GM19463 (cell line): ENCODE data around the gene IL1RAPL1.
"Not testable (repeated sequence)": the region's sequence is repeated elsewhere in the genome, so short reads cannot be mapped to it uniquely, and the experiment has no call there.

ENCODE experiments used
- ATAC-seq: cut with Tn5 transposase; IDR thresholded peaks from one replicate; pipeline ENCODE4 v1.9.1; 2021; ENCODE audit warnings: mild to moderate bottlenecking, moderate library complexity; ENCODE audit not compliant: unreplicated experiment

The IL1RAPL1 gene

GRCh38 chrX:28757290-28757689 lies 170.0 kb downstream of the IL1RAPL1 start:
- ATAC-seq: no peak

- not testable (repeated sequence) for ATAC-seq
These were observed 179.3 kb downstream of the IL1RAPL1 start for GRCh38 chrX:28766561-28766960.

GRCh38 chrX:28773807-28774206 lies 186.6 kb downstream of the IL1RAPL1 start:
- ATAC-seq: no peak

DNA sequence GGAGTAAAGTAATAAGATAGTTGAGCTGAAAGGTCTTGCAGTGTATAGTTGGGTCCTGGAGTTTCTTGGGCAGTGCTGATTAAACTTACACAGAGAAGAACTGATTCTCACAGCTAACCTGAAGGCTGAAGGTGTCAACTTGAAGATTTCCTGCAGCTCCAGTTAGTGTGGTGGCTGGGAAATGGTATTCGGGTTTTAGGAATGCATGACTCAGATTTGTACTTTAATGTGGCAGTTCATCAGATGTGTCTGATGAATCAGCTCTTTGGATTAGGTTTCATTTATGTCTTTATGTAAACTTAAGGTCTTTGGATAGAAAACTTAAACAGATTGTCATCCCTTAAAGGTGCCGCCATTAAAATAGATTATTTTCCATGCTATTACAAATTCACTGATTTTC lies 200.0 kb downstream of the IL1RAPL1 start:
- no peak for ATAC-seq

DNA sequence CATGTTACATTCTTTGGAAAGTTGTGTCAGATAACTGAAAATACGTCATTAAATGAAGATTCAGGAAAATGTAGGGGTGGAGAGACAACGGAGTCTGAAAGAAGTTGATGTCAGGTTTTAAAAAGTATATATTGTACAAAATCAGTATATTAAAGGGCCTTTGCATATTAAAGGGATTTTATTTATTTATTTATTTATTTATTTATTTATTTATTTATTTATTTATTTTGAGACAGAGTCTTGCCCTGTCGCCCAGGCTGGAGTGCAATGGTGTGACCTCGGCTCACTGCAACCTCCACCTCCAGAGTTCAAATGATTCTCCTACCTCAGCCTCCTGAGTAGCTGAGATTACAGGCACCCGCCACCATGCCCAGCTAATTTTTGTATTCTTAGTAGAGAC lies 213.4 kb downstream of the IL1RAPL1 start:
- not testable (repeated sequence) for ATAC-seq

DNA sequence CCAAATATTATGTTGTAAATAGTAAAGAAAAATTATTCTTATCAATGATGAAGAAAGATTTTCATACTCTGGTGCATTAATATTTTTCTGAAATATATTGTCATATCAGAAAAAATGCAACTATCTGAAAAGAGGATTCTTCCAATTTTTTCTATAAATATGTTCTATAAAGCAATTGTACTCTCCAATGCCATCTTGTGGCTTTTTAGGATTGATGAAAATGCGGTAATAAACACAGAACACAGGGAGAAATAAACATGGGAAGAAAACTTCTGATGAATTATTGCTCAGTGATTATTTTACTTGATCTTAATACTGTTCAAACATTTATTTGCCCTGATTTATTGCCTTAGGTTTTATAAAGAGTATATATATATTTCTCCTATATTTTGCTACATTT lies 215.4 kb downstream of the IL1RAPL1 start:
- no peak for ATAC-seq

GRCh38 chrX:28835991-28836390 lies 248.7 kb downstream of the IL1RAPL1 start:
- no peak for ATAC-seq

DNA sequence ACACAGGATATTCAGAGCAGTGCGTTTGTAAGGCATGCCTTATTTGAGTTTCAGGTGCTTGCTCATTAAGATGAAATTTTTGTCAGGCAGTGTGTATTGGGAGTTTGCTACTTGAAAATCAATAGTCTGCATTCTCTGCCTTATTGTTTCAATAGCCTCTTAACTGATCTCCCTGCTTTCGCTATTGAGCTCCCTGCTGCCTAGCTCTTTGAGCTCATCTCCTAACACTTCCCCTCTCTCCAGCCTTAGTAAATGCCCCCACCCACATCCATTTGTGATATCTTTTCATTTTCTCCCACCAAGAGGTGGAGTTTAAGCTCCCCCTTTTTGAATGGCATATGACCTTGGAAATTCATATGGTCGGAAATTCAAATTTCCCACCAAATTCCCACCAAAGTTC lies 256.6 kb downstream of the IL1RAPL1 start:
- no peak for ATAC-seq

GRCh38 chrX:28847423-28847822 lies 260.2 kb downstream of the IL1RAPL1 start:
- ATAC-seq: no peak

DNA sequence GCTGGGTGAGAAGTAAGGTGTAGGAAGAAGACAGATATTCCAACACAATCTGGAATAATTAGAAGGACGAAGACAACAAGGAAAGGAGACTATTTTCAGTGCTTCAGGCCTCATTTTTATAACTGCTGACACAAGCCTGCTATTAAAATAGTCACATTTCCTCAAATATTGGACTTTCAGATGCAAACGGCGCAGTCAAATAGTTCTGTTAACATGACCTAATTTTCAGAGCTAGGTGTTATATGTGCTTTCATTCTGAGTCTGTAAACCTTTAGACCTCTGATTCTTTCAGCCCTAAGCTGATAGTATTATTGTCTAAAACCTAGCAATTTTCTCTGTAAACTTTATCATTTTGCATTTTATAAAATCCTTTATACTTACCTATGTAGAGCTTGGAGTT lies 261.5 kb downstream of the IL1RAPL1 start:
- no peak for ATAC-seq

GRCh38 chrX:28850955-28851354 lies 263.7 kb downstream of the IL1RAPL1 start:
- ATAC-seq: no peak

DNA sequence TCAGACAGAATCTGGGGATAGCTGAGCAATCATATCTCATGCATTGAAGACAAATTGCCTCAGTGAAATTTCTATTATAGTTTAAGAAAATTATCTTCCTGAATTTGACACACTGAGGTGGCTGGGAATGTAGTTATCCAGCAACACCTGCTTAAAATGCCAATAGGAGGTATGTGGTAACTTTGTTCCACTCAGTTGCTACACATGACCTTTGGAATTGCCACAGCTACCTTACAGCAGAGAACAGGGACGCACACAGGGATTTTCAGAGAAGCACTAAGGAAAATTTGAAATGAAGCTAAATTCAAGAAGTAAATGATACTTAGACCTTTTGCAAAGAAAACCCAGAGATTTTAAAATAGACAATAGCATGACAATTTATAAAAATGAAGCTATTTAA lies 264.6 kb downstream of the IL1RAPL1 start:
- ATAC-seq: no peak

DNA sequence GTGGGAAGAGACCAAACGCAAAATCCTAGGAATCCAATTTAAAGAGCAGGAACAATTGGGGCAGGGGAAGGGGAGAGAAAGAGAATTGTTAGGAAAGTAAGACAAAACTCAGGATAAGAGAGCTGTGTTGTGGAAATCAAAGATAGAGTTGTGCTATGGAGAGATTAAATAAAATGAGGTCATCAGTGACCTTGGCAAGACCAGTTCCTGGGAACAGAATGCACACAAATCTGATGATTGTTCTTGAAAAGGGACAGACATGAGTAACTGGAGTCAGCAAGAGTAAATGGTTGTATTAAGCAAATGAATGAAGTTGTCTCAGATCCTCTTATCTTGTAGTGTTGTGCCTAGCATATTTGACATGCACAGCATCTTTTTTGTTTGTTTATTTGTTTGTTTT lies 267.4 kb downstream of the IL1RAPL1 start:
- ATAC-seq: no peak

- no peak for ATAC-seq
These were observed 289.2 kb downstream of the IL1RAPL1 start for GRCh38 chrX:28876408-28876807.

- no peak for ATAC-seq
These were observed 289.7 kb downstream of the IL1RAPL1 start for GRCh38 chrX:28876901-28877300.

- ATAC-seq: no peak
These were observed 292.9 kb downstream of the IL1RAPL1 start for GRCh38 chrX:28880136-28880535.

- ATAC-seq: no peak
These were observed 297.6 kb downstream of the IL1RAPL1 start for GRCh38 chrX:28884823-28885222.

DNA sequence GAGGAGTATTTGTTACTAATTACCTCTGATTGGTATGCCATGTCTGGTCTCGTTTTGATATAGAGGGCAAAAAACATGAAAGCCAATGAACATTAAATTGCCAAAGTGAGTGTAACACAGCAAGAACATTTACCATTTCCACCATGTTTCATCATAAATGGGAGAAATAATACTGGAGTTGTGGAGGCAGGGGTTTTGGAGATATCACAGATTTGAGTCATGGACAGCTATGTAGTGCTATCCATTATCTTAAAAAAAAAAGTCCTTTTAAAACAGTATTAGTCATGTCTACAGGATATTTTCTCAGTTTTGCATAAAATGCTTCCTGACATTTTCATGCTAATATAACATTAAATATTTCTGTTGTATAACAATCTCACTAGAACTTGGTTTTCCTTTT lies 301.2 kb downstream of the IL1RAPL1 start:
- ATAC-seq: no peak

DNA sequence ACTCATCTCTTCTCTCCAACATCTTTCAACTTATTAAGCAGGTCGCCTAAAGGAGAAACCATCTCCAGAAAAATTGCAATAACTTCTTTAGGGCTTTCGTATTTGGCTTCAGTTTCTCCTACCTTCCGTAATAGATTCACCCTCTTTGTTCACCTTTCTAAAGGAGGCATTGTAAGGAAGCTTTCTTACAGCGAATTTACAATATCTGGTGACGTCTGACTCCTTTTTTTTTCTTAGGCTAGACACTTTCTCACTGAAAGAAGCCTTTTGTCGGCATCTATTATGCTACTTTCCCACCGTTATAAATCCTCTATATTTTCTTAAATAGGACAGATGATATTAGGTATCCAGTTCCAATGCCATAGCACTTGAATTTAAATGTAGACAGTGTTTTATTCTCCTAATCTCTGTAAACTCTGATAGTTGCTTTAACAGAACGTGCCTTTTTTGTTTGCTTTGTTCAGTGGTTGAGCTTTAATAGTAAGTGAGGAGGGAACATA lies 302.4 kb downstream of the IL1RAPL1 start:
- ATAC-seq: no peak

DNA sequence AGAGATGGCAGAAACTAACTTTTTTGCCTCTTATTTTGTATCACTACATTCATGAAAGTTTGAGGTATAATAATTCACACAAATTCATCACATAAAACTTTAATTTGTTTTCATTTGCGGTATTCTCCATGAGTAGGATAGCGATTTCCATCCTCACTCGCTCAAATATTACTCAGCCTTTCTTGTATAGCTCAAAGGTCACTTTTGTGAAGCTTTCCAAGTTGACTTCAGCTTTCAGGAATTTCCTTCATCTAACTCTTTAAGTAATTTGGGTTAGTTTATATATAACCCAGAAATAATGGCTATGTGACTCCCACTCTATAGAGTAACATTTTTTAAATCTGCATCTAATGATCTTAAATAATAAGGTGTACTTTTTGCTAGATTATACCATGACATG lies 314.4 kb downstream of the IL1RAPL1 start:
- ATAC-seq: no peak

- ATAC-seq: no peak
These were observed 323.2 kb downstream of the IL1RAPL1 start for GRCh38 chrX:28910487-28910886.

DNA sequence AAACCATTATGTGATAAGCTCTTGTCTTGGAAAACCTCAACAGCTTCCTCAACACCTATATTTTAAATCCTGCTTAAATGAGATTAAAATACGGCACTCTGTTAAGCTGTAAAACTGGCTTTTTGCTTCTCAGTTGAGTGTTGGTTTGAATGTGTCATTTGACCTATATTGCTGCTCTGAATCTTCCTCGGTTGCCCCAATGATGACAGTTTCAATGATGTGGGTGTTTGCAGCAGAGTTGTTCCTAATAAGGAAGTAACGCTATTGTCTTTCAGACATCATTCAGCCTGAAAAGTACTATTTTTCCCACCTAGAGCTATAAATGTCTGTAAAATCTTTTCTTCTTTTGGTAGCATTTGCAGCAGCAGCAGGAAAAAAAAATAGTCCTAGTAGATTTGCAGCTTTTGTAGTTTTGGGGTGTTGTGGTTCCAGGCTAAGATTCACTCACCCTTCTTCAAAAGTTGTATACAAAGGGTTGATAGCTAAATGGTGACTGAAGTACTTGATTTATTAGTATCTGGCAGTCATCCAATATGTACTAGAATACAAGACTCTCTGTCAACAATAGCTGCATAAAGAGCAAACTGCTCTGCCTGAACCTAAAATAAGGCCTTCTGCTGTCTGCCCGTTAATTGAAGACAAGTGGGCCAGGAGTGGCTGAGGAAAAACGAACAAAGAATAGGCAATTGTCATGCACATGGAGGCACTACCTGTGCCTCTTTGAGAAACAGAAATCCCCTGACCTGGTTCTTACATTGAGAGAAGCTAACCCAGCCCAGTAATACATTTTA lies 333.1 kb downstream of the IL1RAPL1 start:
- no peak for ATAC-seq

- ATAC-seq: no peak
These were observed 334.9 kb downstream of the IL1RAPL1 start for GRCh38 chrX:28922106-28922505.
